ACC112 (cell line): ENCODE results near the gene PSD4.

Source experiments
- H2AFZ ChIP-seq: fragments of 200-600 bp; sonication (generic); one replicate; pipeline ENCODE4 v1.6.0; 2017; ENCODE audit warnings: antibody characterized with exemption, low read length; ENCODE audit not compliant: unreplicated experiment
- H3K27ac ChIP-seq: fragments of 200-600 bp; sonication (generic); 2 replicates; pipeline ENCODE4 v1.5.1; 2014; ENCODE audit warnings: low read depth, mild to moderate bottlenecking, antibody characterized with exemption, low read length, moderate library complexity
- H3K27me3 ChIP-seq: fragments of 200-600 bp; sonication (generic); 2 replicates; pipeline ENCODE4 v1.6.1; 2014; ENCODE audit warnings: mild to moderate bottlenecking, antibody characterized with exemption, low read length, moderate library complexity, mixed read lengths; ENCODE audit not compliant: insufficient read depth
- H3K36me3 ChIP-seq: fragments of 200-600 bp; sonication (generic); 2 replicates; pipeline ENCODE4 v1.6.1; 2016; ENCODE audit warnings: mild to moderate bottlenecking, antibody characterized with exemption, low read length, moderate library complexity, mixed read lengths; ENCODE audit not compliant: insufficient read depth
- H3K4me1 ChIP-seq: fragments of 200-600 bp; sonication (generic); one replicate; pipeline ENCODE4 v1.6.1; 2016; ENCODE audit warnings: low read length, mixed read lengths; ENCODE audit not compliant: insufficient read depth, unreplicated experiment, control insufficient read depth
- H3K4me3 ChIP-seq: fragments of 200-600 bp; sonication (generic); 2 replicates; pipeline ENCODE4 v1.5.1; 2014; ENCODE audit warnings: mild to moderate bottlenecking, low read depth, low read length
- H3K79me2 ChIP-seq: fragments of 200-600 bp; sonication (generic); one replicate; pipeline ENCODE4 v1.6.0; 2016; ENCODE audit warnings: low read length; ENCODE audit not compliant: control insufficient read depth, unreplicated experiment, insufficient read depth

The PSD4 gene

DNA sequence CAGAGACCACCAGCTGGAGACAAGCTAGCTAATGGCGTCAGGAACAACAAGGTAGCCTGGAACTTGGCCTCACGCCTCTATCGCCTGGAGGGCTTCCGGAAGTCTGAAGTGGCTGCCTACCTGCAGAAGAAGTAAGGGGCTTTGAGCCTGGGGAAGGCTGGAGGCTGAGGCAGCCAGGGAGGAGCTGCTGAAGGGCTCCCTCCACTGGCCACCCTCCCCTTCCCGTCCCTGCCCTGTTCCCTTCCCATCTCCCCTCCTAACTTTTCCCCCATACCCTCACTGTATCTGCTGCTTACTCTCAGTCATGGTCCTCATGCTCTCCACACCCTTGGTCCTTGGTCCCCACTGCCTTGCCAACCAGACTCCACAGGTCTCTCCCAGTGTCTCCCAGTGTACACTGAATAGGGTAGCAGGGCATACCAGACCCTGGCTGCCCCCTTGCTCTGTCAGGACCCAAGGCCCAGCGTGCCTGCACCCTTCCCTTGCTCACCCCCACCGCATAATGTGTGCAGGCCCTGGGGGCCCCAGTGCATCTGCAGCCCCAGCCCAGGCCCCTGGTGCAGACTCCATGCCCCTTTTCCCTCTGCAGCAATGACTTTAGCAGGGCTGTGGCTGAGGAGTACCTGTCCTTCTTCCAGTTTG lies 18.8 kb downstream of the PSD4 start:
- Histone ChIP-seq H2AFZ (no peak overlapping the region), H3K4me3 (no peak overlapping the region), H3K79me2 (no peaks in the 10 kb centered on the region), H3K27ac (no peak overlapping the region), H3K36me3 (no peaks in the 10 kb centered on the region), H3K4me1 (no peaks in the 10 kb centered on the region), H3K27me3 (no peaks in the 10 kb centered on the region)

DNA sequence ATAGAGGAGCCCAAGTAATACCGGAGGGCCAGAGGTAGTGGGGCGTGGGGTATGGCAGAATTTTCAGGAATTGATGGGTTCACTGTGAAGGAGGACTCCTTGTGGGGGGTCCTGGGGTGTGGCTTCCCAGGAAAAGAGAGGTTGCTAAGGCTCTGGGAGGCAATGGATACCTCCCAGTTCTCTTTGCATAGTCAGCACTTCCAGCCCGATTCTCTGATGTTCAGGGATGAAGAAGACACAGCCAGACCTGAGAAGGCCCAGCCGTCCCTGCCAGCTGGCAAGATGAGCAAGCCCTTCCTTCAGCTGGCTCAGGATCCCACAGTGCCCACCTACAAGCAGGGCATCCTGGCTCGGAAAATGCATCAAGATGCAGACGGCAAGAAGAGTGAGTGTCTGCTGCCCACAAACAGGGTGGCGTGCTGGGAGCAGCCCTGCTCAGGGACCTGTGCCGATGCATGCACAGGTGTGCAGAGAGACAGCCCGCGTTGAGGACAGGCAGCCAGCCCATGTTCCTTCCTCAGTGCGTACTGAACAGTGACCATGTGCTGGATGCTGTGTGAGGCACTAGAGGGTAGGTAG lies 22.2 kb downstream of the PSD4 start:
- Histone ChIP-seq H2AFZ (no peak overlapping the region), H3K4me1 (peaks cover 2% of the 10 kb centered on the region), H3K27me3 (no peaks in the 10 kb centered on the region), H3K4me3 (no peak overlapping the region), H3K36me3 (no peaks in the 10 kb centered on the region), H3K79me2 (no peaks in the 10 kb centered on the region), H3K27ac (no peak overlapping the region)

DNA sequence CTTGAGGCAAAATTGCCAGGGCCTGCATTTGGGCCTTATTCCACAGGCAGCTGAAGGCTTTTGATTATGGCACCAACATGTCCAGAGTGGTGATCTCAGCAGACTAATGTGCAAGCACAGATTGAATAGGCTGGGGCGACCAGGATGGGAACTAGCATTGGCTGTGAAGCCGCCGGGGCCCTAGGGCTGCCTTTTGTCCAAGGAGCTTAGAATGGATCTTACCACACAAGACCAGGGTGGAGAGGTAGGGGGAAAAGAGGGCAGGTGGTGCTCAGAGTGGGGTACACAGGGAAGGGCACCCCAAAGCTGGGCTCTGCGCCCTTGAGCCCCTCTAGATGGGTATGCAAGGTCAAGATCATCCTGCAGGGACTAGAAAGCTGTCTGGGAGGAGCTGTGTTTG lies 23.1 kb downstream of the PSD4 start:
- Histone ChIP-seq H2AFZ (no peak overlapping the region), H3K27me3 (no peaks in the 10 kb centered on the region), H3K36me3 (no peaks in the 10 kb centered on the region), H3K27ac (no peak overlapping the region), H3K4me3 (no peak overlapping the region), H3K4me1 (peaks cover 2% of the 10 kb centered on the region), H3K79me2 (no peaks in the 10 kb centered on the region)

DNA sequence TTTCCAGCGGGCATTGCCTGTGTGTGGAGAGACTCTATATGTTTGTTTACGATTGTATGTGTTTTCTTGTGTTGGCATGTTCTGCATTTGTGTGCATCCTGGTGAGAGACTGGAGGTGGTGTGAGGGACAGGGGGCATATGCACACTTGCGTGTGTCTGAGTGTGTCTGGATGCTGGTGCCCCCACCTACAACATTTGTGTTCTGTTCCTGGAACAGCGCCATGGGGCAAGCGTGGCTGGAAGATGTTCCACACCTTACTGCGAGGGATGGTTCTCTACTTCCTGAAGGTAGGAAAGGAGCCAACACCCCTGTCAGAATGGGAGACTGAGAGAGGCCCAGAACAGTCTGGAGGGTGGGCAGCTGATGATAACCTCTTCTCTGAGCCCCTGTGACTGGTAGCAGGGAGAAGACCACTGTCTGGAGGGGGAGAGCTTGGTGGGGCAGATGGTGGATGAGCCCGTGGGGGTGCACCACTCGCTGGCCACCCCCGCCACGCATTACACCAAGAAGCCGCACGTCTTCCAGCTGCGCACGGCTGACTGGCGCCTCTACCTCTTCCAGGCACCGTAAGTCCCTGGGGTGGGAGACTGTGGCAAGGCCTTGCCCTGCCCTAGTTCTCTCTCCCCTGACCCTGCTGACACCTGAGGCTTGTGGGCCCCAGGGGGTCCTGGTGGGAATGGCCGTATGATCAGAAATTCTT lies 23.7 kb downstream of the PSD4 start:
- Histone ChIP-seq H3K4me3 (no peak overlapping the region), H3K27ac (no peak overlapping the region), H3K4me1 (peaks cover 2% of the 10 kb centered on the region), H3K27me3 (no peaks in the 10 kb centered on the region), H3K79me2 (no peaks in the 10 kb centered on the region), H3K36me3 (no peaks in the 10 kb centered on the region), H2AFZ (no peak overlapping the region)

DNA sequence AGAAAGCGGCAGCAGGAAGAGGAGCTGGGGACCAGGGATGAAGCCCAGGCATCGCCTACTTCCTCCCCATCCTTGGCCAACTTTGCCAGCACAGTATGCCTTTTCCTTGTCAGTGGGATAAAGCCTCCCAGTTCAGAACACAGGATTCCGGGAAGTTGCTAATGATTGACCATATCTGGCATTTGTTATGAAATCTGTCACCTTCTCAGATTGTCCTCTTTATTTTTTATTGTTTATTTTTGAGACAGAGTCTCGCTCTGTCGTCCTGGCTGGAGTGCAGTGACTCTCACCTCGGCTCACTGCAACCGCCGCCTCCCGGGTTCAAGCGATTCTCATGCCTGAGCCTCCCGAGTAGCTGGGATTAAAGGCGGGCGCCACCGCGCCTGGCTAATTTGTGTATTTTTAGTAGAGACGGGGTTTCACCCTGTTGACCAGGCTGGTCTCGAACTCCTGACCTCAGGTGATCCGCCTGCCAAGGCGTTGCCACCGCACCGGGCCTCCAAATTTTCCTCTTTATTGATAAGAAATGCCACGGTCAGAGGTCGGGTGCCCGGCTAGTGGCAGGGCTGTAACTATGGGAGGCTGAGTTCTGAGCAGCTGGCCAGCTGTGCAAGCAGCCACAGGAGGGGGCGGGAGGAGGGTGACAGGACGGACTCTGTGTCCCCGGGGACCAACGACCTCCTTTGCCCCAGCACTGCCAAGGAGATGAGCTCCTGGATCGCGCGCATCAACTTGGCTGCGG lies 24.4 kb downstream of the PSD4 start:
- peaks cover 8% of the 10 kb centered on the region for H3K4me1 ChIP-seq
- H3K79me2 ChIP-seq: no peaks in the 10 kb centered on the region
- no peaks in the 10 kb centered on the region for H3K27me3 ChIP-seq
- no peak overlapping the region for H2AFZ ChIP-seq
- no peaks in the 10 kb centered on the region for H3K36me3 ChIP-seq
- peak overlapping the region; percentile 84 for H3K4me3 ChIP-seq
- no peak overlapping the region for H3K27ac ChIP-seq

DNA sequence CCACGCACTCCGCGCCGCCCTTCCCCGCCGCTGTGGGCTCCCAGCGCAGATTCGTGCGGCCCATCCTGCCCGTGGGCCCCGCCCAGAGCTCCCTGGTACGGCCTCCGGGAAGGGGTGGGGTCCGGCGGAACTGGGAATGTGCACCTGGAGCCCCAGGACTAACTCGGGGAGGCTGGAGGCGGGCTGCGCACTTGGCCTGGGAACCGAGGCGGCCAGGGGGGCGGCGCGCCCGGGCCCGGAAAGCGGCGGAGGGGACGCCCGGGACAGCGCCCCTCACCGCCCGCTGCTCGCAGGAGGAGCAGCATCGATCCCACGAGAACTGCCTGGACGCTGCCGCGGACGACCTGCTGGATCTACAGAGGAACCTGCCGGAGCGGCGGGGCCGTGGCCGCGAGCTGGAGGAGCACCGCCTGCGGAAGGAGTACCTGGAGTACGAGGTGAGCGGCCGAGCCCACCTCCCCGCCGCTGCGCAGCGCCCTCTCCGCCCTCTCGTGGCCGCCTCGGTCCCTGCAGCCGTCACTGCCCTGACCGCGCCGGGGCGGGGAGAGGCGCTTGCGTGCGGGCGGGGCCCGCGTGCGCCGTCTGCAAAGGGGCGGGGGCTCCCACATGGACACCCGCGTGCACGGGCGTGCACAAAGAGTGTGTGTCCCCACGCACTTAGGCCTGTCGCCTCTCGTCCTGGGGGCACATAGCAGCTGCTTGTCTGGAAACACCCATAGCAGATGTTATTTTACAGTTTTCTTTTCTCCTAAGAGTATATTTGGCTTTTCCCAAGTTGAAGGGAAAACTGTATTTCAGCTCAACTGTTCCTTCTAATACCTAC lies 25.2 kb downstream of the PSD4 start:
- no peaks in the 10 kb centered on the region for H3K79me2 ChIP-seq
- H2AFZ ChIP-seq: peak overlapping the region; percentile 80
- H3K27me3 ChIP-seq: no peaks in the 10 kb centered on the region
- H3K27ac ChIP-seq: no peak overlapping the region
- no peaks in the 10 kb centered on the region for H3K36me3 ChIP-seq
- peak overlapping the region; percentile 84 for H3K4me3 ChIP-seq
- H3K4me1 ChIP-seq: peaks cover 9% of the 10 kb centered on the region

DNA sequence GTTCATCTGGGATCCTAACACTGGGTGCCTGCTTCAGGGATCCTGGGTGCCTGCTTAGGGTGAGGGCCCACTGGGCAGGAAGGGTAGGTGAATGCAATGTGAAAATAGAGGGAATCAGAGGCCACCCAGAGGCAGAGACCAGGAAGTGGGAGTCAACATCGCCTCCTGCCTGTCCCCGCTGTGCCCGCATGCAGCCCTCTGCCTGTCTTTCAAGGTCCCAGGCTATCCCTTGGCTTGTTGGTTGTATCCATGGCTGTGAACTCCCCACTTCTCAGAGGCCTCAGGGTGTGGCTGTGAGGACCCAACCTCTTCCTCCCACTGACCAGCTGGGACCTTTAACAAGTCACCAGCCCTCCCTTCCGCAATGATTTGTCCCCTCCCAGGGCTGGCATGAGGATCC lies 26.5 kb downstream of the PSD4 start:
- H3K36me3 ChIP-seq: no peaks in the 10 kb centered on the region
- no peaks in the 10 kb centered on the region for H3K79me2 ChIP-seq
- H3K4me3 ChIP-seq: no peak overlapping the region

DNA sequence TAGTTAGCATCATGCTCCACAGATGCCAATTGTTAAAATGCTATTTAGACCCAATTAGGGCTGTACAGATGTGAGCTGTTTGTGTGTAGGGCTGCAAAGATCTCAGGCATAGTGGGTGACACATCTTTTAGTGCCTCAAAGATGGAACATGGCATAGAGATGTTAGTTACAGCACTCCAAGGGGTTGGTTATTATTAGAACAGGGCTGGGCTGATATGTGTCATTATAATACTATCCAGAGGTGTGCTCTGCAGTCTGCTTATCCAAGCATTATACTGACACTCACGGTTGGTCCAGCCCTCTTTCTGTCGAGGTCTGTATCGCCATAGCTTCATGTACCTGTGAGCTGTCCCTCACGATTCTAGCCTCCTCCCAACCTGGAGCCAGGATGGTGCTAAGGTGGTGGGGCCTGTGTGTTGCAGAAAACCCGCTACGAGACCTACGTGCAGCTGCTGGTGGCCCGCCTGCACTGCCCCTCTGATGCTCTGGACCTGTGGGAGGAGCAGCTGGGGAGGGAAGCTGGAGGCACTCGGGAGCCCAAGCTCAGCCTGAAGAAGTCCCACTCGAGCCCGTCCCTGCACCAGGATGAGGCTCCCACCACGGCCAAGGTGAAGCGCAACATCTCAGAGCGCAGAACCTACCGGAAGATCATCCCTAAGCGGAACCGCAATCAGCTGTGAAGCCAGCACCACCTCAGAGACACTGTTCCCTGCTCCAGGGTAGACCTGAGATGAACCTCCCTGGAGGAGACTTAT lies 27.1 kb downstream of the PSD4 start:
- Histone ChIP-seq H3K27ac (no peak overlapping the region), H2AFZ (no peak overlapping the region), H3K27me3 (no peaks in the 10 kb centered on the region), H3K79me2 (no peaks in the 10 kb centered on the region), H3K4me1 (peaks cover 9% of the 10 kb centered on the region), H3K4me3 (no peak overlapping the region), H3K36me3 (no peaks in the 10 kb centered on the region)

More for the DNA sequence above, 26.5 kb downstream of the PSD4 start:
- H3K4me1 ChIP-seq: peaks cover 9% of the 10 kb centered on the region
- H3K27ac ChIP-seq: no peak overlapping the region
- H2AFZ ChIP-seq: no peak overlapping the region
- no peaks in the 10 kb centered on the region for H3K27me3 ChIP-seq

DNA sequence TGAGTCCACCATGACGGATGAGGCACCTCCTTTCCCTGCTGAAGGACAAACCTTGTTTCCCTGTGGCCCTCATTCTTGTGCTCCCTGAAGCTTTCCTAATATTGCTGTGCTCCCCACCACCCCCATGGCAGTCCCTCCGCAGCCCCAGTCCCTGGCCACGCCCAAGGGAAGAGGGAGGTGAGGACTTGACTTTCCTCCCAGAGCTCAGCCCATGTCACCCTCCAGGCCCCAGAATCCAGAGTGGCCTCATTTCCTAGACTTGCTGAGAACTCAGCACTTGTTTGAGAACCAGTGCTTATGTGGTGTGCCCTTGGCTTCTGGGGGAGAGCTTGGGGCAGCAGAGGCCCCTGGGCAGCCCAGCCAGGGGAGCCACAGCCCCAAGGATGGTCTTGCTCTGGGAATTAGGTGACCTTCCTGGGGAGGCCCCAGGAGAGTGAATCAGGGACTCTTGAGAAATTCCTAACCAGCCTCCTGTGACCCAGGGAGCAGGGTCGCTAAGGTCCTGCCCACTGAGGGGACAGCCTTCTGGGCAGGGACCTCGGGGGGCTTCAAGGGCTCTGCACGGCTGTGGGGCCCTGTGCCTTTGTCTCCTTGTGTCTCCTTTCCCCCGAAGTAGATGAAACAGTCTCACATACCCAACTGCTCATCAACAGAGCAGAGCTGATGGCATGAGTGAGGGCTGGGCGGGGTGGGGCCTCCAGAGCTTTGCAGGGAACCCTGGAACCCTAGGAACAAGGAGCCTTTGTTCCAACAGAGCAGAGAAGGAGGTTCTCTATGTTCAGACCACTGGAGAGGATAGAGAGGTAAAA lies 27.9 kb downstream of the PSD4 start:
- H3K27ac ChIP-seq: no peak overlapping the region
- H3K79me2 ChIP-seq: no peaks in the 10 kb centered on the region
- H3K27me3 ChIP-seq: no peaks in the 10 kb centered on the region
- no peak overlapping the region for H3K4me3 ChIP-seq
- H3K36me3 ChIP-seq: no peaks in the 10 kb centered on the region
- H2AFZ ChIP-seq: no peak overlapping the region
- H3K4me1 ChIP-seq: peaks cover 9% of the 10 kb centered on the region
